CD4-positive, alpha-beta T cell (primary cell): Measurements from ENCODE around the gene TPRN. TPM values are rescaled to one million over a fixed set of nuclear protein-coding genes. Genes with fewer than 3 reads are reported as not detected.

Experiments
- ATAC-seq: fragments of 200-7000 bp; cut with Tn5 transposase; one replicate; pipeline ENCODE4 v1.10.0; 2022; ENCODE audit warnings: mild to moderate bottlenecking; ENCODE audit not compliant: poor library complexity
- CTCF ChIA-PET: fragments of 350-600 bp; sonication (Branson Sonifier 250); formaldehyde crosslinking; loops from one replicate; lab custom pipeline; 2021; ENCODE audit warnings: antibody characterized with exemption, inconsistent platforms; lab: Charles Lee
- POLR2A ChIA-PET: fragments of 350-600 bp; sonication (Branson Sonifier 250); formaldehyde crosslinking; loops from one replicate; lab custom pipeline; 2021; ENCODE audit warnings: antibody characterized with exemption, inconsistent platforms; lab: Charles Lee
- DNase-seq, 14 experiments: peaks; one replicate each; pipeline ENCODE4 v3.0.0-alpha.2; 2013 to 2020; ENCODE audit warnings: mixed read lengths in 2 of 14
- H3K27ac ChIP-seq, 2 donors: one replicate each; pipeline versions ENCODE4 v1.5.1 to v1.7.0; 2013; ENCODE audit warnings: low read length in 2 of 2, low read depth in 1 of 2, mild to moderate bottlenecking in 1 of 2
- H3K27me3 ChIP-seq, 2 experiments: 1 replicate in 1 of 2; 2 replicates in 1 of 2; pipeline versions ENCODE4 v1.6.1 to v1.7.0; 2013; ENCODE audit warnings: low read length in 2 of 2, control low read depth in 1 of 2, mild to moderate bottlenecking in 1 of 2, moderate library complexity in 1 of 2; ENCODE audit not compliant: insufficient read depth in 2 of 2, control insufficient read depth in 1 of 2
- H3K36me3 ChIP-seq: one replicate; pipeline ENCODE4 v1.6.1; 2013; ENCODE audit warnings: low read length, control low read depth; ENCODE audit not compliant: insufficient read depth
- H3K4me1 ChIP-seq: one replicate; pipeline ENCODE4 v1.6.1; 2013; ENCODE audit warnings: low read length, control low read depth; ENCODE audit not compliant: insufficient read depth
- H3K4me3 ChIP-seq: one replicate; pipeline ENCODE4 v1.5.1; 2013; ENCODE audit warnings: mild to moderate bottlenecking, low read length, moderate library complexity
- H3K9me3 ChIP-seq, 2 experiments: 1 replicate in 1 of 2; 2 replicates in 1 of 2; pipeline versions ENCODE4 v1.6.1 to v1.7.0; 2013; ENCODE audit warnings: low read length in 2 of 2, mild to moderate bottlenecking in 2 of 2, control low read depth in 1 of 2, moderate library complexity in 1 of 2; ENCODE audit not compliant: control insufficient read depth in 1 of 2, insufficient read depth in 1 of 2
- H3K27ac Mint-ChIP-seq: one replicate; pipeline ENCODE4 v1.8.0; 2020; ENCODE audit warnings: mixed read lengths
- H3K27me3 Mint-ChIP-seq: one replicate; pipeline ENCODE4 v1.8.0; 2021; ENCODE audit warnings: mixed read lengths
- H3K36me3 Mint-ChIP-seq: one replicate; pipeline ENCODE4 v1.8.0; 2021; ENCODE audit warnings: low read depth, mixed read lengths
- H3K4me1 Mint-ChIP-seq: one replicate; pipeline ENCODE4 v1.8.0; 2021; ENCODE audit warnings: low read depth, mixed read lengths
- H3K4me3 Mint-ChIP-seq: one replicate; pipeline ENCODE4 v1.8.0; 2020; ENCODE audit warnings: mild to moderate bottlenecking, mixed read lengths
- H3K9me3 Mint-ChIP-seq: one replicate; pipeline ENCODE4 v1.8.0; 2020; ENCODE audit warnings: mixed read lengths
- CTCF ChIP-seq: fragments of 200-600 bp; IDR thresholded peaks from one replicate; pipeline ENCODE4 v1.8.0; 2022; ENCODE audit warnings: antibody characterized with exemption, mild to moderate bottlenecking
- intact Hi-C, 2 experiments: fragments of 100-400 bp; cut with DNase I in 1 of 2; cut with micrococcal nuclease in 1 of 2; formaldehyde crosslinking; loops; one replicate each; pipeline versions ENCODE4 v1.15.1 to v1.9.0; 2023 to 2025; cut with DNase I, micrococcal nuclease
- total RNA-seq, 174 experiments: library from RNA in 2 of 174; stranded (reverse) in 2 of 174; gene quantifications; one replicate each; pipeline ENCODE4 v1.2.3 and lab custom pipeline; 2021 to 2026

The TPRN gene
- total RNA-seq, 2 experiments from 2014 or later, result 6.1 to 8.6 TPM

- H3K4me1 ChIP-seq, result peaks cover 33% of the 10 kb centered on the region
- no peak overlapping the region for H3K27ac ChIP-seq
- peaks cover 67% of the 10 kb centered on the region for H3K27me3 Mint-ChIP-seq
- no peaks in the 10 kb centered on the region for H3K36me3 Mint-ChIP-seq
- intact Hi-C loops, result no loop called here
- H3K9me3 ChIP-seq, result peaks cover 0 to 35% of the 10 kb centered on the region in 2 experiments
- POLR2A ChIA-PET, result no interaction called here
- no peak for TF ChIP-seq CTCF
- H3K4me3 ChIP-seq, result no peak overlapping the region
- H3K27me3 ChIP-seq, result peaks cover 62 to 65% of the 10 kb centered on the region in 2 experiments
- H3K36me3 ChIP-seq, result no peaks in the 10 kb centered on the region
- ATAC-seq (no peak), DNase-seq (no peak)
- CTCF ChIA-PET, result no interaction called here
- no peak overlapping the region for H3K27ac Mint-ChIP-seq
- H3K4me3 Mint-ChIP-seq, result no peak overlapping the region
- H3K4me1 Mint-ChIP-seq, result peaks cover 12% of the 10 kb centered on the region
- no peaks in the 10 kb centered on the region for H3K9me3 Mint-ChIP-seq
Measured at GRCh38 chr9:137160054-137160425, 40.5 kb downstream of the TPRN start.

GRCh38 chr9:137159105-137160053 is 41.2 kb downstream of the TPRN start:
- intact Hi-C loops, result no loop called here
- H3K4me1 ChIP-seq, result peaks cover 33% of the 10 kb centered on the region
- no peak overlapping the region for H3K4me3 ChIP-seq
- H3K27ac Mint-ChIP-seq, result no peak overlapping the region
- H3K36me3 ChIP-seq, result no peaks in the 10 kb centered on the region
- DNase-seq, result no peak
- H3K4me1 Mint-ChIP-seq, result peaks cover 12% of the 10 kb centered on the region
- no peaks in the 10 kb centered on the region for H3K36me3 Mint-ChIP-seq
- no peaks in the 10 kb centered on the region for H3K9me3 Mint-ChIP-seq
- no peak overlapping the region for H3K27ac ChIP-seq
- TF ChIP-seq CTCF, result no peak
- CTCF ChIA-PET, result no interaction called here
- no peak overlapping the region for H3K4me3 Mint-ChIP-seq
- peaks cover 59% of the 10 kb centered on the region in 2 experiments for H3K27me3 ChIP-seq
- H3K9me3 ChIP-seq, result peaks cover 0 to 35% of the 10 kb centered on the region in 2 experiments
- no peak for ATAC-seq
- H3K27me3 Mint-ChIP-seq, result peaks cover 68% of the 10 kb centered on the region
- POLR2A ChIA-PET, result interaction anchor here (0.5 kb wide), 1 partner anchor 34 kb away, joined by 3 read pairs; no protein-coding TSS in a partner anchor

GRCh38 chr9:137158625-137159024 is 41.9 kb downstream of the TPRN start:
- Mint-ChIP-seq H3K4me1 (peaks cover 12% of the 10 kb centered on the region), H3K36me3 (no peaks in the 10 kb centered on the region), H3K9me3 (no peaks in the 10 kb centered on the region), H3K27me3 (peaks cover 64% of the 10 kb centered on the region), H3K27ac (no peak overlapping the region), H3K4me3 (no peak overlapping the region)
- intact Hi-C loops, result no loop called here
- Histone ChIP-seq H3K9me3 (peaks cover 0 to 35% of the 10 kb centered on the region in 2 experiments), H3K4me3 (no peak overlapping the region), H3K27me3 (peaks cover 51 to 53% of the 10 kb centered on the region in 2 experiments), H3K27ac (no peak overlapping the region), H3K36me3 (no peaks in the 10 kb centered on the region), H3K4me1 (peaks cover 33% of the 10 kb centered on the region)
- POLR2A ChIA-PET, result interaction anchor here (0.5 kb wide), 1 partner anchor 33 kb away, joined by 3 read pairs; no protein-coding TSS in a partner anchor
- DNase-seq (no peak), ATAC-seq (no peak)
- TF ChIP-seq CTCF, result no peak
- CTCF ChIA-PET, result no interaction called here
